ENCODE data around the gene UBE2M.
"Not testable (repeated sequence)": the region's sequence is repeated elsewhere in the genome, so short reads cannot be mapped to it uniquely, and the experiment has no call there.

UBE2M gene

DNA sequence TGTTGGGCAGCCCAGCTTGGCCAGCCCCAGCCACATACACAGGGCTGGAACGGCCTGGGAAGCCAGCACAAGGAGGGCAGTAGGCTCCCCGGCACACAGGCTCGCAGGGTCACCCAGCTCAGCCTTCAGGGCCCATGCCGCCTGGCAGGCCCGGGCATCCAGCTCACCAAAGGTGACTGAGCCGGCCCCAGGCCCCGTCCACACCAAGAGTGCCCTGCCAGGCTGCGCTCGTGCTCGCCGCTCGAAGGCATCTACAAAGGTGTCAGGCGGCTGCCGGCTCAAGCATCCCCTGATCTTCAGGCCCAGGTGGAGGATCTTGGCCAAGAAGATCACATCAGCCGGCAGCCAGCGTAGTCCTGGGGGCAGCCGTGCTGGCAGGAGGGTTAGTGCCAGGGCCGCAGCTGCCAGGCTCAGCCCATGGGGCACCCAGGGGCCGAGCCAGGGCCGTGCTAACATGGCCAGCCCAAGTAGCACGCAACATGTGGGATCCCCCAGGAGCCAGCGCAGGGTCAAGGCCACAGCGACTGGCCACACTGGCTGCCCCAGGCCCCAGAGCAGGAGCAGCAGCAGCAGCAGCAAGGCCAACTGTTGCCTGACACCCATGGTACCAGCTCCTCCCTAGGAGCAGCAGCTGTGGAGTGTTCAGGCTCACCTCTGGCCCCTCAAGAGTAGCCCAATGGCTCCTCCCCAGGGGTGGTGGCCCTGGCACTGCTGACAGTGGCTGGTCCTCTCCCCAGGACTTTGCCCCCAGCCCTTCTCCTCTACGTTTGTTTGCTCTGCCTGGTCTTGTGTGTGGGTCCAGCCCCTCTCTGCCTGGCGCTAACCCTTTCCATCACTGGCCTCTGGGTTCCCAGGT lies 46.8 kb downstream of the UBE2M start, which contains the start of gene SLC27A5:
Gene SLC27A5, minus strand, starts transcription at position 640 of the 856 bp plus-strand sequence. Its CDS starts 37 bp downstream, at position 603.
- DNase-seq (ENCODE audit: low spot score): no peak

DNA sequence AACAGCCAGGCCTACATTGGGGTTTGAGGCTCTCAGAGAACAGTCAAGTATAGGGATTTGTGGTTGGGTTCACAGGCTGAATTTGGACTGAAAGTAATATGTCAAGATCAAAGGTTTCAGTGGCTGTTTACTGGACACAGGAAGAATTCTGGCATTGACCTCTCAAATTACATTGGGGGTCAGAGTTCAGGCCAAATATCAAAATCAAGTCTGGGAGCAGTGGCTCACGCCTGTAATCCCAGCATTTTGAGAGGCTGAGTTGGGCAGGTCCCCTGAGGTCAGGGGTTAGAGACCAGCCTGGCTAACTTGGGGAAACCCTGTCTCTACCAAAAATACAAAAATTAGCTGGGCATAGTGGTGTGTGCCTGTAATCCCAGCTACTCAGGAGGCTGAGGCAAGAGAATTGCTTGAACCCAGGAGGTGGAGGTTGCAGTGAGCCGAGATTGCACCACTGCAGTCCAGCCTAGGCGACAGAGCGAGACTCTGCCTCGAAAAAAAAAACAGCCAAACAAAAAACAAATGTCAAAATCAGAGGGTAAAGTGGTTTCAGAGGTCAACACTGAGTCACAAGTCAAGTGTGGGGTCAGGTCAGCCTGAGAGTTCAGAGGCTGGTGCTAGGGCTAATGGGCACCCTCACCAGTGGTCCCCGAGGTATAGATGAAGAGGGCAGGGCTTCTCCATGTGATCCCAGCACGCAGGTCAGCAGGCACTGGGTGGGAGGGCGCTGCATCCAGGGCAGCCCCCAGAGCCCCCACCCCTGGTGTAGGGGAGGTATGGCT lies 48.1 kb downstream of the UBE2M start:
- no peak for DNase-seq (ENCODE audit: low spot score)

DNA sequence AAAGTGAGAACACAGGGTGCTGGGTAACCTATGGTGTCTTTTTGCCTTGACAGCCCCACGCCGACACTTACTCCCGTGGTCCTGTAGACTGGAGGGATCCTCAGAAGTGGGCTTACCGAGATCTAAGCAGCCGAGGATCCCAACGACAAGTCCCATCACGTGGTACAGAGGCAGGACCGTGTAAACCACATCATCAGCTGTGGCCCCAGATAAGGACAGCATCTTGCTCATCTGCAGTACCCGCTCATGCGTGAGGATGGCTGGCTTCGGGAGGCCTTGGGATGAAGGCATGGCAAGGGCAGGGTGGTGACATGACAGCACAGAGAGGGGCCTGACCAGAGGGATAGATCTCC lies 48.7 kb downstream of the UBE2M start:
- DNase-seq (ENCODE audit: low spot score): no peak

DNA sequence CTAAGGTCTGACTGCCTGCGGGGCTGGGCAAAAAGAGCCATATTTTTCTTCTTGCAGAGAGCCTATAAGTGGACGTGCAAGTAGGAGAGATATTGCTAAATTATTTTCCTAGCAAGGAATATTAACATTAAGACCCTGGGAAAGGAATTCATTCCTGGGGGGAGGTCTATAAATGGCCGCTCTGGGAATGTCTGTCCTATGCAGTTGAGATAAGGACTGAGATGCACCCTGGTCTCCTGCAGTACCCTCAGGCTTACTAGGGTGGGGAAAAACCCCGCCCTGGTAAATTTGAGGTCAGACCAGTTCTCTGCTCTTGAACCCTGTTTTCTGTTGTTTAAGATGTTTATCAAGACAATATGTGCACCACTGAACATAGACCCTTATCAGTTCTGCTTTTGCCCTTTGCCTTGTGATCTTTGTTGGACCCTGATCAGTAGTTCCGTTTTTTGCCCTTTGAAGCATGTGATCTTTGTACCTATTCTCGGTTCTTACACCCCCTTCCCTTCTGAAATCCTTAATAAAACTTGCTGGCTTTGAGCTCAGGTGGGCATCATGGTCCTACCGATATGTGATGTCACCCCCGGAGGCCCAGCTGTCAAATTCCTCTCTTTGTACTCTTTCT lies 50.7 kb downstream of the UBE2M start:
- DNase-seq (ENCODE audit: low spot score): not testable (repeated sequence)
